Measurements from ENCODE around the gene NANS. TPM values are rescaled to one million over a fixed set of nuclear protein-coding genes. Genes with fewer than 3 reads are reported as not detected.

Gene NANS
- total RNA-seq, 2 experiments from 2014 or later = 56.9 to 63.7 TPM

DNA sequence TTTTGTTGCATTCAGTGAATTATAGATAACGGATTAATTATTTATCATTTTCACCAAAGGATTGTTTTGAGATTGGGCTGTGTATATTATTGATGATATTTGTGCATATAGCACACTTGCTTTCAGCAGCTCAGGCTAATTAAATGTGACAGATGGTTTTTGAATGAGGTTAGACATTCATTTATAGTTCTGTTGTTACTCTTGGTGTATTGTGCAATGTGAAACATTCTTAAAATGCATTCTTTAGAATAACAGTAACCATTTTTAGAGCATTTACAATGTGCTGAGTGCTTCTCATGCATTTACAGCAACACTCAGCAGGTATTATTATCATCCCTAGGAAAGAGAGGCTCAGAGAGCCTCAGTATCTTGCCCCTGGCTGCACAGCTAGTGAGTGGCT, 23.8 kb downstream of the NANS start:
- no peak overlapping the region for H2AFZ ChIP-seq (ENCODE audit: low read length)
- no peak overlapping the region for H3K4me3 ChIP-seq (ENCODE audit: low read depth, low read length, poor library complexity, severe bottlenecking)
- ChIA-PET POLR2A (interaction anchor here (1.3 kb wide), 1 partner anchor 21 kb away, joined by 5 read pairs; no protein-coding TSS in a partner anchor), CTCF (ENCODE audit: unreplicated experiment) (no interaction called here)
- H3K4me1 ChIP-seq (ENCODE audit: insufficient read depth, low read length, poor library complexity, severe bottlenecking) = peaks cover 6% of the 10 kb centered on the region
- H3K27ac ChIP-seq (ENCODE audit: low read depth, low read length, poor library complexity, severe bottlenecking) = no peak overlapping the region
- no peak for DNase-seq (ENCODE audit: low spot score)
- H3K4me2 ChIP-seq (ENCODE audit: low read length) = no peak overlapping the region
- H3K36me3 ChIP-seq (ENCODE audit: insufficient read depth, low read length) = peaks cover 70% of the 10 kb centered on the region
- H3K9me2 ChIP-seq (ENCODE audit: insufficient read depth, low read length) = no peaks in the 10 kb centered on the region
- H4K20me1 ChIP-seq (ENCODE audit: insufficient read depth, low read length) = no peaks in the 10 kb centered on the region
- no peak for TF ChIP-seq EZH2phosphoT487 (IDR thresholded peaks at IDR 0.05; ENCODE audit: borderline replicate concordance, low read depth, low read length)
- TF ChIP-seq, protein P1, sequence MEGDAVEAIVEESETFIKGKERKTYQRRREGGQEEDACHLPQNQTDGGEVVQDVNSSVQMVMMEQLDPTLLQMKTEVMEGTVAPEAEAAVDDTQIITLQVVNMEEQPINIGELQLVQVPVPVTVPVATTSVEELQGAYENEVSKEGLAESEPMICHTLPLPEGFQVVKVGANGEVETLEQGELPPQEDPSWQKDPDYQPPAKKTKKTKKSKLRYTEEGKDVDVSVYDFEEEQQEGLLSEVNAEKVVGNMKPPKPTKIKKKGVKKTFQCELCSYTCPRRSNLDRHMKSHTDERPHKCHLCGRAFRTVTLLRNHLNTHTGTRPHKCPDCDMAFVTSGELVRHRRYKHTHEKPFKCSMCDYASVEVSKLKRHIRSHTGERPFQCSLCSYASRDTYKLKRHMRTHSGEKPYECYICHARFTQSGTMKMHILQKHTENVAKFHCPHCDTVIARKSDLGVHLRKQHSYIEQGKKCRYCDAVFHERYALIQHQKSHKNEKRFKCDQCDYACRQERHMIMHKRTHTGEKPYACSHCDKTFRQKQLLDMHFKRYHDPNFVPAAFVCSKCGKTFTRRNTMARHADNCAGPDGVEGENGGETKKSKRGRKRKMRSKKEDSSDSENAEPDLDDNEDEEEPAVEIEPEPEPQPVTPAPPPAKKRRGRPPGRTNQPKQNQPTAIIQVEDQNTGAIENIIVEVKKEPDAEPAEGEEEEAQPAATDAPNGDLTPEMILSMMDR (conservative IDR thresholded peaks at IDR 0.05; ENCODE audit: low read length) = no peak
- H3K79me2 ChIP-seq (ENCODE audit: insufficient read depth, low read depth, low read length) = no peaks in the 10 kb centered on the region
- no TSS peak for BruUV-seq (replicated peaks)
- H3K9me3 ChIP-seq (ENCODE audit: low read length) = no peaks in the 10 kb centered on the region
- intact Hi-C loops (cut with micrococcal nuclease; ENCODE audit: unreplicated experiment) = no loop called here

DNA sequence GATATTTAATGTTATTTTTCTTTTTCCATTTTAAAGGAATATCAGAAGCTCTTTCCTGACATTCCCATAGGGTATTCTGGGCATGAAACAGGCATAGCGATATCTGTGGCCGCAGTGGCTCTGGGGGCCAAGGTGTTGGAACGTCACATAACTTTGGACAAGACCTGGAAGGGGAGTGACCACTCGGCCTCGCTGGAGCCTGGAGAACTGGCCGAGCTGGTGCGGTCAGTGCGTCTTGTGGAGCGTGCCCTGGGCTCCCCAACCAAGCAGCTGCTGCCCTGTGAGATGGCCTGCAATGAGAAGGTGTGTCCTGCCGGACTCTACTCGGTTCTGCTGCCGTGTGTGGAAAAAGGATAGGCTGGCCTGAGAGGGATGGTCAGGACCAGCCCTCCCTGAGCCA, 24.2 kb downstream of the NANS start:
- DNase-seq (ENCODE audit: low spot score) = no peak
- Histone ChIP-seq H3K79me2 (ENCODE audit: insufficient read depth, low read depth, low read length) (no peaks in the 10 kb centered on the region), H4K20me1 (ENCODE audit: insufficient read depth, low read length) (no peaks in the 10 kb centered on the region), H3K4me3 (ENCODE audit: low read depth, low read length, poor library complexity, severe bottlenecking) (no peak overlapping the region), H3K4me1 (ENCODE audit: insufficient read depth, low read length, poor library complexity, severe bottlenecking) (peaks cover 3% of the 10 kb centered on the region), H2AFZ (ENCODE audit: low read length) (no peak overlapping the region), H3K36me3 (ENCODE audit: insufficient read depth, low read length) (peaks cover 72% of the 10 kb centered on the region), H3K27ac (ENCODE audit: low read depth, low read length, poor library complexity, severe bottlenecking) (no peak overlapping the region), H3K9me3 (ENCODE audit: low read length) (no peaks in the 10 kb centered on the region), H3K4me2 (ENCODE audit: low read length) (no peak overlapping the region), H3K9me2 (ENCODE audit: insufficient read depth, low read length) (no peaks in the 10 kb centered on the region)
- BruUV-seq (replicated peaks) = no TSS peak
- ChIA-PET CTCF (ENCODE audit: unreplicated experiment) (no interaction called here), POLR2A (interaction anchor here (1.3 kb wide), 1 partner anchor 21 kb away, joined by 5 read pairs; no protein-coding TSS in a partner anchor)
- TF ChIP-seq, protein P1 (conservative IDR thresholded peaks at IDR 0.05; ENCODE audit: low read length) = no peak
- TF ChIP-seq EZH2phosphoT487 (IDR thresholded peaks at IDR 0.05; ENCODE audit: borderline replicate concordance, low read depth, low read length) = no peak
- intact Hi-C loops (cut with micrococcal nuclease; ENCODE audit: unreplicated experiment) = no loop called here

DNA sequence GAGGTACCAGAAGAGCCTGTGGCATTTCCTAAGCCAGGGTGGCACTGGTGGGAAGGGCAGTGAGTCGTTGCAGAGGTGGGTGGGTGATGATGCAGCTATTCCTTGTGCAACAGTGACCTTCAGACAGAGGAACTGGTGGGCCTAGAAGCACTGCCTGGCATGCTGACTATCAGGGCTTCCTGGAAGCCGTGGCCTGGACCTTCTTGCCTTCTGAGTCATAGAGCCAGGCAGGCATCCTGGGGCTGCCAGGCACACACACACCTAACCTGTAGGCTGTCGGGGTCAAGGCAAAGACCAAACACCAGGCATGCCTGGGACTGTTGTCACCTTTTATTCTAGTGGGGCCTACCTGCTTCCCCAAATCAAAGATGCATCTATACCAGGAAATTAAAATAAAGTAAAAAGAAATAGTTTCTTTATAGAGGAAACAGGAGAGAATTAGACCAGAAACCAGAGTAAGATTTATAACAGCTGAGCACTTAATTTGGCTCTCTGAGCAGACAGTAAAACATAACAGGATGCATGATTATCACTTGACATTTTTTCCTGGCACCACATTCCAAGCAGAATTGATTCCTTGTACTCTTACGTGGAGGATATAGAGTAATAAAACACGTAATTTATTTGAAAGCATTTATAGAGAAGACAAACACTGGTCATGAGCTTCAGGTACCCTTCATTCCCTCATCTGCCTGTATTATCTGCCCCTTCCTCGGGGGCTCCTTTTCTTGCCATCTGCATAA, 25.1 kb downstream of the NANS start:
- Histone ChIP-seq H4K20me1 (ENCODE audit: insufficient read depth, low read length) (no peaks in the 10 kb centered on the region), H3K4me1 (ENCODE audit: insufficient read depth, low read length, poor library complexity, severe bottlenecking) (no peaks in the 10 kb centered on the region), H3K9me3 (ENCODE audit: low read length) (no peaks in the 10 kb centered on the region), H3K9me2 (ENCODE audit: insufficient read depth, low read length) (no peaks in the 10 kb centered on the region), H3K4me3 (ENCODE audit: low read depth, low read length, poor library complexity, severe bottlenecking) (no peak overlapping the region), H3K36me3 (ENCODE audit: insufficient read depth, low read length) (peaks cover 79% of the 10 kb centered on the region), H3K4me2 (ENCODE audit: low read length) (no peak overlapping the region), H2AFZ (ENCODE audit: low read length) (no peak overlapping the region), H3K79me2 (ENCODE audit: insufficient read depth, low read depth, low read length) (no peaks in the 10 kb centered on the region), H3K27ac (ENCODE audit: low read depth, low read length, poor library complexity, severe bottlenecking) (no peak overlapping the region)
- POLR2A ChIA-PET = interaction anchor here (0.7 to 1.3 kb wide), 2 partner anchors 20 to 56 kb away, joined by 3 to 5 read pairs; no protein-coding TSS in a partner anchor
- no peak for DNase-seq (ENCODE audit: low spot score)
- intact Hi-C loops (cut with micrococcal nuclease; ENCODE audit: unreplicated experiment) = no loop called here
- TF ChIP-seq, protein P1 (conservative IDR thresholded peaks at IDR 0.05; ENCODE audit: low read length) = no peak
- TF ChIP-seq EZH2phosphoT487 (IDR thresholded peaks at IDR 0.05; ENCODE audit: borderline replicate concordance, low read depth, low read length) = no peak
- no TSS peak for BruUV-seq (replicated peaks)
- CTCF ChIA-PET (ENCODE audit: unreplicated experiment) = no interaction called here
